A673 (cell line): ENCODE data around the gene PRM2.

ENCODE experiments used
- CTCF ChIP-seq: fragments of 300-800, 200-600 bp; sonication (generic); conservative IDR thresholded peaks from 2 replicates; pipeline ENCODE4 v1.5.1; 2017; ENCODE audit warnings: low read depth, mild to moderate bottlenecking, antibody characterized with exemption, low read length, moderate library complexity, mixed read lengths
- EZH2 ChIP-seq: fragments of 200-600 bp; sonication (generic); IDR thresholded peaks from 2 replicates; pipeline ENCODE4 v1.6.1; 2017; ENCODE audit warnings: borderline replicate concordance, low read depth, mild to moderate bottlenecking, mixed read lengths, antibody characterized with exemption, low read length; ENCODE audit not compliant: poor library complexity, severe bottlenecking

DNA sequence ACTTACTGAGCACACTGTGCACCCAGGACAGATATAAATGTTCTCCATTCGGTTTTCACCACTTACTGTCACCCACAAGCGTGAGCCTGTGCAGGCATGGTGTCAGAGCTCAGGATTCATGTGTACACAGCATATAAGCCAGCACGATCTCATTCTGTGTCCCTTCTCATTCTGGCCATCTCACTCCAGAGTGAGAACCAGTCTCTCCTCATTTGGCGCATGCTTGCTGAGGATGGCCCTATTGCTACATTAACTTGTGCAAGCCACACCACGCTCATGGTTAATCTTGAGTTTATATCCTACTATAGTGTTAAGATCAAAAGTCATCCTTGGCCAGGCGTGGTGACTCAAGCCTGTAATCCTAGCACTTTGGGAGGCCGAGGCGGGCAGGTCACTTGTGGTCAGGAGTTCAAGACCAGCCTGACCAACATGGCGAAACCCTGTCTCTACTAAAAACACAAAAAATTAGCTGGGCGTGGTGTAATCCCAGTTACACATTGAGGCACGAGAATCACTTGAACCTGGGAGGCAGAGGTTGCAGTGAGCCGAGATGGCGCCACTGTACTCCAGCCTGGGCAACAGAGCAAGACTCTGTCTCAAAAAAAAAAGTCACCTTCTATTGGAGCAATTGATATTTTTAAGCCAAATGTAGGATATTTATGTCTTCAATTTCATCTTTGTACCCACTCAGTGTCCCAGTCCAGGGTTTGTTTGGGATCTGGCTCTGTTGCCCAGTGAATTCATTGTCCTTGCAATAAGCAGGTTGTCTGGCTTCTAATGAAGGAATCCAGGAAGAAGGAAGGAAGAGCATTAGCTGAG is 41.2 kb downstream of the PRM2 start:
- TF ChIP-seq EZH2 = no peak
- TF ChIP-seq CTCF = no peak
